HUDEP-2 (cell line): Measurements from ENCODE around the gene IFITM5.
"Not testable (repeated sequence)": the region's sequence is repeated elsewhere in the genome, so short reads cannot be mapped to it uniquely, and the experiment has no call there.

Experiments used
- DNase-seq, 76 experiments: peaks; one replicate each; lab custom pipeline; 2025; ENCODE audit not compliant: unreplicated experiment in 76 of 76; lab: John Stamatoyannopoulos, UW

IFITM5 gene

DNA sequence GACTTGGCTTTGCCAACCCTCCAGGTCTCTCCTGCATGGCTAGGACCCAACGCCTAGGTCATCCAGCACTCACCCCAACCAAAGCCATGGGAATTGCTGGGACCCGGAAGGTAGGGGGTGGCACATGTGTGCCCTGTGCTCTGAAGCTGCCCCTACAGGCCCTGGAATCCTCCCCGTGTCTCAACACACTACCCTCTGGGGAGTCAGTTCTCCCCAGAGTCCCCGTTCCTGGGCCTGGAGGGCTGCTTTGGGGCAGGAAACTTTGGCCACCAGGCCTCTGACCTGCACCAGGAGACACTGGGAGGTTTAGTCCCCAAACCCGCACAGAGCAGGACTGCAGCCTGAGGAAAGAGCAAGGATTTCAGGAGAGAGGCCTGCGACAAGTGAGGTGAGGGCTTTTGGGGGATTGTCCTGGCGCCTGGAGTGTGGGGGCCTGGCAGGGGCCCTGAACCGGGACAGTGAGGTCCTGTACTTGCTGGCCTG lies 14.0 kb upstream of the IFITM5 start:
- DNase-seq, result no peak

GRCh38 chr11:312092-312816 lies 12.9 kb upstream of the IFITM5 start:
- no peak for DNase-seq

DNA sequence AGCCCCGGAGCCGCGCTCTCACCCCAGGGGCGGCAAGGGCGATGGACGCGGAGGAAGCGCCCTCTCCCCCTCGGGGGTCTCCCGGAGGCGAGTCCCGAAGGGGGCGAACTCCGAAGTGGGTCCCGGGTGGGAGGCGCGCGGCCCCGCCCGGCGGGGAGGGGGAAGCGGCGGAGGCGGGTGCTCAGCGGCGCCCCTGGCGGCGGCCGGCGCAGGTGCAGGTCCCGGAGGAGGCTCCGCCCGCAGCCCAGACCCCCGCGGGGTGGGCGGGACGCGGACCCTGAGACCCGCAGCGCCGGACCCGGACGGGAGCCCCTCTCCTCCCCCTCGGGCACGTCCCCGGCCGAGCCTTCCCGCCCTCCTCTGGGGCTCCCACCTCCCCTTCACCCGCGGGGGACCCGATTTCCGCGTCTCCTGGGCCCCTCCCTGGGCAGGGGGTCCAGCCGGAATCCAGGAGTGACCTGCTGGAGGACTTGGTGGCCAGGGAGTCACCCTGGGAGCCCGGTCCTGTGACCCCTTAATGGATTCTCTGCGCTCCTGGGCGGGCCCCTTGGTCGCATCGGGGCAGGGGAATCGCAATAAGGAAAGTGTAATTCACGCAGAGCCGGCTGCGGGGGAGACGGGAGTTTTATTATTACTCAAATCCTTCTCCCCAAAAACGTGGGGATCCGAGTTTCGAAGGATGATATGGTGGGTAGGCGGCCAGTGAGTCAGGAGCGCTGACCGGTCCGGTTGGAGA lies 11.9 kb upstream of the IFITM5 start:
- not testable (repeated sequence) for DNase-seq

DNA sequence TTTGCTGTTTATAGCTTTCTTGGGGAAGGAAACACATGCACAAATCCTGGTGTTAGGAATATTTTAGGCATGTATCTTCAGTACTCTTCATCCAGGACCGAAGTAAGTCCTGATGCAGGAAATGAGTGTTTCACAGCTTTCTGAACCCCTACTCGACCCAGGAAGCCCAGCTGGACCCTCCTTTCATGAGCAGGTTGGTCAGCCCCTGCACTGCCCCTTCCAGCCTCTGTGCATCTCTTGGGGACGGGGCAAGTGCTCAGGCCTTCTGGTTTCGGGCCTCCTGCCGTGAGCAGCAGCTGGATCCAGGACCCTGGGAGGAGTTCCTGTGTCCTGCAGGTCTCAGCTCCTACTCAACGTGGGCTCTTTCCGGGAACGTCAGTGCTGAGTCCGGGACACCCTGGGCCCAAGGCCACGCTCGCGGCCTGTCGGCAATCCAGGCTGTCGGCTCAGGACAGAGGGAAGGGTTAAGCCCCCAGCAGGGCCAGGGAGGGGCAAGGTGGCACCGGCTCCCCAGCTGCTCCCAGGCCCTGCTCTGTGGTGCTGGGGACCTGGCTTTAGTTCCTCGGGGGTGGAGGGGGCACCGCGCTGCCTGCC lies 10.8 kb upstream of the IFITM5 start:
- not testable (repeated sequence) for DNase-seq

- DNase-seq, result peak in 1 of 76 experiments; percentile 10
Observed at GRCh38 chr11:308740-309665, 9.7 kb upstream of the IFITM5 start.

DNA sequence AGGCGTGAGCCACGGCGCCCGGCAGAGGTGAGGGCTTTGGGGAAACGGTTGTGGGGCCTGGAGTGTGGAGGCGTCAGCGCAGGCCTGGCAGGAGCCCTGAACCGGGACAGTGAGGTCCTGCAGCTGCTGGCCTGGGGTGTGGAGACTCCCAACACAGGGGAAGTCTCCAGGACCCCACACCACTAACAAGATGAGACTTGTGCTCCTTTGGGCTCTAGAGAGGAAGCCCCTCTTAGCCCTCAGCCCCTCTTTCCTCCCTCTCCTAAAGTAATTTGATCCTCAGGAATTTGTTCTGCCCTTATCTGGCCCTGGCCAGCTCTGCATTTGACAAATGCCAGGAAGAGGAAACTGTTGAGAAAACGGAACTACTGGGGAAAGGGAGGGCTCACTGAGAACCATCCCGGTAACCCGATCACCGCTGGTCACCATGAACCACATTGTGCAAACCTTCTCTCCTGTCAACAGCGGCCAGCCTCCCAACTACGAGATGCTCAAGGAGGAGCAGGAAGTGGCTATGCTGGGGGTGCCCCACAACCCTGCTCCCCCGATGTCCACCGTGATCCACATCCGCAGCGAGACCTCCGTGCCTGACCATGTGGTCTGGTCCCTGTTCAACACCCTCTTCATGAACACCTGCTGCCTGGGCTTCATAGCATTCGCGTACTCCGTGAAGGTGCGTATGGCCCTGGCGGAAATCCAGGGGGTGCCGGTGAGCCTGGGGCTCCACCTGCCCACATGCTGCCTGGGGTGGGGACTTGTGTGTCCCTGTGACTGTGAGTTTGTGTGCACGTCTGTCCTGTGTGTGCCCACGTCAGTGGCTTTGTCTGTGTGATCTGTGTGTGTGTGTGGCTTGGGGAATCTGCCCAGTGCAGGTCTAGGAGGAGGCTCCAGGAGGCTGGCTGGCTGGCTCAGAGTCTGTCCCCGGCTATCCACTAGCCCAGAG lies 8.7 kb upstream of the IFITM5 start, which contains the start of gene IFITM2:
Gene IFITM2 (plus strand): TSS at position 51 of the 943 bp plus-strand sequence. CDS start 377 bp downstream, at position 428.
- DNase-seq, result peak in 13 of 76 experiments; percentile 2 to 34 (median 13)

- DNase-seq, result no peak
Observed at GRCh38 chr11:306645-307371, 7.5 kb upstream of the IFITM5 start.

DNA sequence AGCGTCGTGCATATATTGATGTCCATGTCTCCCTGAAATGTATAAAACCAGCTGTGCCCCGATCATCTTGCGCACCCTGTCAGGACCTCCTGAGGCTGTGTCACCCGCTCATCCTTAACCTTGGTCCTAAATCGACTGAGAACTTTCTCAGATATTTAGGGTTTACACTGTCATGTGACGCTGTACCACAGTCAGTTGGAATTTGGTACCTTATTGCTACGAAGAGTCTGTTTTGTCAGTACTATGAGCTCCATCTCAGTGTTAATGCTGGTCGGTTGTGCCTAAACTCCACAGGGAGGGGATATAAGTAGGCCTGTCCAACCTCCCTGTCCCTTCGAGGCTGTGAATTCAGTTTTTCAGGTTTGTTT lies 6.5 kb upstream of the IFITM5 start:
- DNase-seq, result no peak

GRCh38 chr11:304915-305843 lies 5.9 kb upstream of the IFITM5 start:
- peak in 47 of 76 experiments; percentile 6 to 63 (median 32) for DNase-seq

GRCh38 chr11:304061-304506 lies 4.8 kb upstream of the IFITM5 start:
- DNase-seq, result no peak

DNA sequence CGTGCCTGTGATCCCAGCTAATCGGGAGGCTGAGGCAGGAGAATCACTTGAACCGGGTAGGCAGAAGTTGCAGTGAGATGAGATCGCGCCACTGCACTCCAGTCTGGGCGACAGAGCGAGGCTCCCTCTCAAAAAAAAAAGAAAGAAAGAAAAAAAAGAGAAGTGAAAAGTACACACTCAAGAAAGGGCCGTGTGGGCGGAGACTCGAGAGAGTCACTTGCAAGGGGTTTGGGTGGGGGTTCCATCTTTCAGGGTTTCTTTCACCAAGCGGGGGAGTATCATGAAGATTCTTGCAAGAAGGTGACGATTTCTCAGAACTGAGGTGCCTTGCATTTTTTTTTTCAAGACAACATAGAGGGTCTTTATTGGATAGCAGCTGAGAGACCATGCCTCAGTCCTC lies 4.0 kb upstream of the IFITM5 start:
- DNase-seq, result no peak

GRCh38 chr11:299951-300735 lies 817 bp upstream of the IFITM5 start:
- no peak for DNase-seq

DNA sequence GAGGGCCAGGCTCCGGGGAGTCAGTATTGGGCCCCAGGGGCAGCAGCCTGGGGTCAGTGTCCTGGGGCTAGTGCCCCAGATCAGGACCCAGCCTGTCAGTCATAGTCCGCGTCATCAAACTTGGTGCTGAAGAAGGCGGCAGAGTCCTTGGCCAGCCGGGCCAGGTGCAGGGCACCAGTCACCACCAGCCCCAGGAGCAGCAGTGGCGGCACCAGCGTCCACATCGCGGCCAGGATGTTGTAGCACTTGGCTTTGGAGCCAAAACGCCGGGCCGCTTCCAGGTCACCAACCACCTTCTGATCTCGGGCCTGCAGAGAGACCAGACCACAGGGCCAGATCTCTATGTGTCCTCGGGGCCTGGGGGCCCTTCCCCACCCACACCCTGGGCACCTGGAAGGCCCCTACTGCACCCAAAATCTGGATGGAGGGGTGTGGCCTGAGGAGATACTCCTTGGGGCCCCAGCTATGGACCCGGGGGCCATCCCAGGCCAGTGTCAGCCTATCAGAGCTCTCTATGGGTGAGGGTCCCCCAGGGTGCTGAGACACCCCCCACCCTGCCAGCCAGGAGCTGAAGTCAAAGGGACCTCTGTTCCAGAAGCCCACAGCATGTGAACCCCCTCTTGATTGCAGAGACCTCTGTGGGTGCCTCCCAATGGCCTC lies 790 bp downstream of the IFITM5 start:
- DNase-seq, result no peak

DNA sequence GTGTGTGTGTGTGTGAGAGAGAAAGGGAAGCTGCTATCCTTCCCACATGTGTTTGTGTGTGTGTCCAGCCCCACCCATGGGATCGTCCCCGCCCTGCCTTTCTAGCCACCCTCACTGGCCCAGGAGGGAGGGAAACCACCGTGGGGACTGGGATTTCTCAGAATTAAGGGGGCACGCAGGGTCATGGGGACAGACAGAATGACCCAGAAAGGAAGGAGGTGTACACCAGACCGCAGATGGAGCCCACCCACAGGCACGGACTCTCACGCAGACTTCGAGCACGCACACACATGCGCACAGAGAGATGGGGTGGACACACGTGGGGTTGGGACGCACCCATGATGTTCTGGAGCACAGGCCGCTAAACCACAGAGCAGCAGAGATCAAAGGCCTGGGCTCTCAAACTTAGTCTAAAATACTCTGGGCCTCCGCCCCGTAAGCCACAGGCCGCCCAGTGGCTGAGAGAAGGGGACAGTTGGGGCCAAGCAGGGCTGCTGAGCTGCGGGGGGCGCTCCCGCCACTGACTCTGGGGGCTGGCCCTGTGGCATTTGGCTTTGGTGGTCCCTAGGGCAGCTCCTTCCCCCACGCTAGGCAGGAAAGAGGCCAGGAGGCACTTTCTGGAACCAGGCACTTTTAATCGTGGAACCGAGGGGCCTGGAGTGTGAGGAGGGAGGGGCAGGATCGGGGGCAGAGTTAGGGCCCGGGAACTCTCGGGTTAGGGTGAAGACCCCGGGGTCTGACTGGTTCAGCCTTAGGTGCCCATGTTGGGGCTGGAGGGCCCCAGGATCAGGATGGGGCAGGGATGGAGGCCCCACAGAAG lies 1.5 kb downstream of the IFITM5 start:
- no peak for DNase-seq

DNA sequence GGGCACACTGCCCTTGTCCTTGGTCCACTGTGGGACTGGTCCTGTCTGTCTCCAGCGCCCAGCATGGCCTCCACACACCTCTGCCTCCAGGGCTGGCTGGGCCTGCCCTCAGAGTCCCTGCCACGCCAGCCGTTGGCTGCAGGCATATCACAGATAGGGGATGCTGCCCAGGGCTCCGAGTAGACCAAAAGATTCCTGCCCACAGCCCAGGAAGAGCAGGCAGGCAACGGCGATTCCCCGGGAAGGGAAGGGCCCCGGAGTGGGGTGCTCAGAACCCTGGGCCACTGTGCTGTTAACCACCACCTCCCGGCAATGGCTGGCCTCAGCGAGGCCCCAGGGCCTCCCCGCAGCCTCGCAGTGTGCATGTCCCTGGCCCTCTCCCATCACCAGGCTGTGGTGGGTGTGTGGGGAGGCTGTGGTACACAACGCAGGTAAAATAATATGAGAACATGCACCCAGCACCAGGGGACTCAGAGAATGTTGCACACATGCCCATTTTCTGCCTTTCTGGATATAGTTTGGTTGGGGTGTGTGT lies 2.2 kb downstream of the IFITM5 start:
- DNase-seq, result no peak
